ENCODE data around the gene IFT20.

DNA sequence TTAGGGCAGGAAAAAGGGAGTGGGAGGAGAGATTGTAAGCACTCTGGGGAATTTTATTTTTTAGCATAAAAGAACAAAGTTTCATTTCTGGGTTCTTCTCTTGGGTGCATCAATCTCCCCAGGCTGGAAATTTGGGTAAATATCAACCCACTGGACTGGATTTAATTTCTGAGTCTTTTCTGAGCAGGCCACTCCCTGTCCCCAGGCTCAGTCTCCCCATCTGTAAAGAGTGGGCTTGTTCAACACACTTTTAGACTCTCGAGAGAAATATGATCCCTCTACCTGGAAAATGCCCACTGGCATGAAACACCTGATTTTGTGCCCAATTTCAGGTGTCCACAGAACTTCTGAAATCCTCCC is 35.5 kb upstream of the IFT20 start:
- TF ChIP-seq POLR2A (IDR thresholded peaks at IDR 0.05) (no peak), POLR2AphosphoS5 (IDR thresholded peaks at IDR 0.05) (no peak), EP300 (IDR thresholded peaks at IDR 0.05; ENCODE audit: low read depth) (no peak)
- TF ChIP-seq, protein P1, sequence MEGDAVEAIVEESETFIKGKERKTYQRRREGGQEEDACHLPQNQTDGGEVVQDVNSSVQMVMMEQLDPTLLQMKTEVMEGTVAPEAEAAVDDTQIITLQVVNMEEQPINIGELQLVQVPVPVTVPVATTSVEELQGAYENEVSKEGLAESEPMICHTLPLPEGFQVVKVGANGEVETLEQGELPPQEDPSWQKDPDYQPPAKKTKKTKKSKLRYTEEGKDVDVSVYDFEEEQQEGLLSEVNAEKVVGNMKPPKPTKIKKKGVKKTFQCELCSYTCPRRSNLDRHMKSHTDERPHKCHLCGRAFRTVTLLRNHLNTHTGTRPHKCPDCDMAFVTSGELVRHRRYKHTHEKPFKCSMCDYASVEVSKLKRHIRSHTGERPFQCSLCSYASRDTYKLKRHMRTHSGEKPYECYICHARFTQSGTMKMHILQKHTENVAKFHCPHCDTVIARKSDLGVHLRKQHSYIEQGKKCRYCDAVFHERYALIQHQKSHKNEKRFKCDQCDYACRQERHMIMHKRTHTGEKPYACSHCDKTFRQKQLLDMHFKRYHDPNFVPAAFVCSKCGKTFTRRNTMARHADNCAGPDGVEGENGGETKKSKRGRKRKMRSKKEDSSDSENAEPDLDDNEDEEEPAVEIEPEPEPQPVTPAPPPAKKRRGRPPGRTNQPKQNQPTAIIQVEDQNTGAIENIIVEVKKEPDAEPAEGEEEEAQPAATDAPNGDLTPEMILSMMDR (IDR thresholded peaks at IDR 0.05): no peak
